GM18498 (cell line): ENCODE measurements around the gene FAM184A.
"Not testable (repeated sequence)": the region's sequence is repeated elsewhere in the genome, so short reads cannot be mapped to it uniquely, and the experiment has no call there.

Experiments
- ATAC-seq: cut with Tn5 transposase; IDR thresholded peaks from one replicate; pipeline ENCODE4 v1.9.1; 2021; ENCODE audit warnings: mild to moderate bottlenecking, moderate library complexity; ENCODE audit not compliant: unreplicated experiment

Gene FAM184A

DNA sequence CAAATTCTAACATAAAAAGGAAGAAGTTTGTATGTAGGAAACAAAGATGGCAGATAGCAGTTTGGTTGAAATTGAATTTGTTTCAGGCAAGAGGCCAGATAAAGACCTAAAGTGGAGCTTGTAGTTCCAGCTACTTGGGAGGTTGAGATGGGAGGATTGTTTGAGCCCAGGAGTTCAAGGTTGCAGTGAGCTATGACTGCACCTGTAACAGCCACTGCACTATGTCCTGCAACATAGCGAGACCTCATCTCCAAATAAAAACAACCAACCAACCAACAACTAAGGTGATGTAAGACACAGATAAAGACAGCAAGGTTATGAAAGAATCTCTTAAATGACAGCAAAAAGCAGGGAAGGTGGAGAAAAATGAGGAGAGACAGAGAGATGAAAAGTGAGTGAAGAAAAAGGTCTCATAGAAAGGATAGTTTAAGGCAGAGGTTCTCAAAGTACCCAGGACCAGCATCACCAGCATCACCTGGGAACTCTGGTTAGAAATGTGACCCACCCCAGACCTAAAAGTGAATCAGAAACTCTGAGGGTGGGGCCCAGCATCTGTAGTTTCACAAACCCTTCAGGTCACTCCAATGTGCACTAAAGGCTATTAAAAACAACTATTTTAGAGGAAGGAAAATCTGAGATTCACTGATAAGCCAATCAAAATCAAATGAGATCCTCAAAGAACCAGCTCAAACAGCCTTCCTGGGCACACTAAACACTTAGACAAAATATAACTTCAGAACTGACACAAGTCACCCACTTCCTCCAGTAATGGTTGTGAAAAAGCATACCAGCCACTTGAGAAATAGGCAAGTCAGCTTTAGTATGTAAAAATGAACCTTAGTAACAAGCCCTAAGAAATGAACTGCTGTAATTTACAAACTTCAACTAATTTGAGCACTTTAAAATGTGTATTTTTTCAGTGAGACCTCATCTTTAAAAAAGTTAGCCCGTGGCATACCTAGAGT, 57.6 kb downstream of the FAM184A start:
- no peak for ATAC-seq

DNA sequence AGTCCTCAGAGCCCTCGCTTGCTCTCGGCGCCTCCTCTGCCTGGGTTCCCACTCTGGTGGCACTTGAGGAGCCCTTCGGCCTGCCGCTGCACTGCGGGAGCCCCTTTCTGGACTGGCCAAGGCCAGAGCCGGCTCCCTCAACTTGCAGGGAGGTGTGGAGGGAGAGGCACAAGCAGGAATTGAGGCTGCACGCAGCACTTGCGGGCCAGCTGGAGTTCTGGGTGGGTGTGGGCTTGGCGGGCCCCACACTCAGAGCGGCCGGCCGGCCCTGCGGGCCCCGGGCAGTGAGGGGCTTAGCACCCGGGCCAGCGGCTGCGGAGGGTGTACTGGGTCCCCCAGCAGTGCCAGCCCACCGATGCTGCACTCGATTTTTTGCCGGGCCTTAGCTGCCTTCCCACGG, 63.3 kb downstream of the FAM184A start:
- ATAC-seq: not testable (repeated sequence)

DNA sequence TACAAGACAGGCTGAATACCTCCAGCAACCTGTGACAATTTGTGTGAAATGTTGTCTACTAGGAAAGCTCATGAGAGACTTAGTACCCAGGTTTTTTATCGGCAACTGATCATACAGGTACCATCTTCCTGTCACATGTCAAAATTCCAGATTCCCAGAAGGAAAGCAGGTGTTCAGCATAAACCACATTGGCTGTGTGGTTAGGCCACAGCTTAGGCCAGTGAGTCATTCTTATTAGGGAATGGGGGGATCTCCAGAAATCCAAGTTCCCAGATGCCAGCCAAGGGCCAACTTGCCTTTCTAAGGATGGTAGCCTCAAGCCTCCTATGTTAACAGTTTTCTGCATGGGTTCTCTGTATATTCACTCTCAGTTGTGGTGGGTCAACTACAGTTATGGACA, 65.9 kb downstream of the FAM184A start:
- ATAC-seq: no peak

- not testable (repeated sequence) for ATAC-seq
Observed at GRCh38 chr6:119009266-119009665, 69.2 kb downstream of the FAM184A start.

GRCh38 chr6:119006974-119007373, 71.5 kb downstream of the FAM184A start:
- no peak for ATAC-seq

GRCh38 chr6:119002069-119002468, 76.4 kb downstream of the FAM184A start:
- ATAC-seq: no peak

GRCh38 chr6:118999494-119000040, 78.9 kb downstream of the FAM184A start:
- no peak for ATAC-seq

DNA sequence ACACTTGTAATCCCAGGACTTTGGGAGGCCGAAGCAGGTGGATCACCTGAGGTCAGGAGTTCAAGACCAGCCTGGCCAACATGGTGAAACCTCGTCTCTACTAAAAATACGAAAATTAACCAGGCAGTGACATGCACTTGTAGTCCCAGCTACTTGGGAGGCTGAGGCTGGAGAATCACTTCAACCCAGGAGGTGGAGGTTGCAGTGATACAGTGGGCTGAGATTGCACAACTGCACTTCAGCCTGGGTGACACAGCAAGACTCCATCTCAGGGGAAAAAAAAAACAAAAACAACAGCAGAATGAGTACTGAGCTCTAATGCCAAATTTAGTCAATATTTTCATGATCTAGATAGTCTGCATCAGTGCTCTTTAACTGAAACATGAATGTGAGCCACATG, 81.0 kb downstream of the FAM184A start:
- not testable (repeated sequence) for ATAC-seq

- no peak for ATAC-seq
Observed at GRCh38 chr6:118996289-118996820, 82.1 kb downstream of the FAM184A start.

DNA sequence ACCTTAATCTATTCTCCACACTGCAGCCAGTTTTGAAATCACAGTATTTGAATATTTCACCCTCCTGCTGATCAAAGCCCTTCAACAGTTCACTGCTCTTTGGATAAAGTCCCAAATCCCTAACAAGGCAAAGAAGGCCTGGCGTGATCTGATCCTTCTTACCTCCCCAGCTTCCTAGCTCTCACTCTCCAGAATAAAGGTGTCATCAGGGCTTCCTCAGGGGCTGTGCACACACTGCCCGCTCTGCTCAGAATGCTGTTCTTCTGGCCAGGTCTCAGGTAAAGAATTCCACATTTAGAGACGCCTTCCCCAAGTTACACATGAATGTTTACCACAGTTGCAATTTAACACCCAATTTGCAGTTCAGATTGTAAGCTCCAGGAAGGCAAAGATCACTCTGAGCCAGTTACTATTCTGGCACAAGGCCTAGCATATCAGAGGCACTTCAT, 84.6 kb downstream of the FAM184A start:
- ATAC-seq: no peak

DNA sequence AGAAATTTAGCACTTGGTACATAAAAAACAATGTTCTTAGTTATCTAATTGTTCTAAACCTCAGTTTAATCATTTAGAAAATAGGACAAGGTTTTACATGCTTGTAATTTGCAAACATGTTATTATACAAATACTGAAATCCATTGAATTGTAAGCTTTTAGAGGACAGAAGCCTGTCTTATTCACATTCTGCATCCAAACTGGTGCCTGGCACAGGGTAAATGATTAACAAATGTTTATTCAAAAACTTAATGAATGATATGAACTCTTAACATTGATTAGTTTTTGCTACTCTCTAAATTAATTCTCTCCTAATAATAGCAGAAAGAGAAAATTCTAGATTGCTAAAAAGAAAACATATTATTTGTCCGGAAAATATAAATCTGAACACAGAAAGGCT, 85.1 kb downstream of the FAM184A start:
- no peak for ATAC-seq

- ATAC-seq: no peak
Observed at GRCh38 chr6:118992186-118992795, 86.2 kb downstream of the FAM184A start.

- ATAC-seq: no peak
Observed at GRCh38 chr6:118986312-118986711, 92.2 kb downstream of the FAM184A start.

DNA sequence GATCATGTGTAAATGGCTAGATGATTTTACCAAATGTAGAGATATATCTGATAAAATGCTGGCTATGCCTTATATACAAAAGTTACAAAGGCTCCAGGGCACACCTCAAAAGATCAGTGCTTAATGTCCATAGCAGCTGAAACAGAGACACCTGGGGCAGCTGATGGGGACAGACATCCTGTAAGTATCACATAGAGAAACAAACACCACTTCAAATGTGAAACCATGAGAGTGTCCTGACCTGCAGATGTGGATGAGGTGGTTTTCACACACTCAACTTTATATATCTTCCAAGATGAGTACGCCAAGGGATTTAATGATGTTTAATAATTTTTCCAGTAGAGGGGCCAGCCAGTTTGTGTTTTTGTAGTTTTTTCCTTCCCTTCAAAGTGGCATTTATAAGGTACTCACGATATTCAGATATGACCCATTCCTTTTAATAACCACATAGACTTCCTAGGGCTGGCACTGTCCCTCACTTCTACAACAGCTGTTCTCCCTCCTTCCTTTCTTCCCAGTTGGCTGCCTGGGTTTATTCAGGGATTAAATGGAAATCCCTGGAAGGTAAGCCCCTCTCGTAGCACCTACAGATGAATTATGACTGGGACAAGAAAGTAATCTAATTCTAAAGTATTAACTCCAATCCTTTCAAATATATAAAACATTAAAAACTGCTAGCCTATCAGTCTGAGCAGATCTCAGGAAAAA, 93.2 kb downstream of the FAM184A start:
- no peak for ATAC-seq

DNA sequence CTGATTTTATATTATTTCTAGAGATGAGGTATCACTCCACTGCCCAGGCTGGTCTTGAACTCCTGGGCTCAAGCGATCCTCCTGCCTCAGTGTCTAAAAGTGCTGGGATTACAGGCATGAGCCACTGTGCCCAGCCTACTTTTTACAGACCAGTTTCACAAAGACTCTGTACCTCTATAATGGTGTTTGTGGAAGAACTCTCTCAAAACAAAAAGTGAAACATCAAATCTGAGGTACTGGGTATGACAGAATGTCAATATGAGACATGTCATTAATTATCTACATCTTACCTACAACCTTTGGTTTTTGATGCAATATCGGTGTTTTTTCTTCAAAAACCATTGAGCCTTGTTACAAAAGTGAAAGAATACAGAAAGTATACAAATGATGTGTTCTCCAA, 94.1 kb downstream of the FAM184A start:
- ATAC-seq: no peak

DNA sequence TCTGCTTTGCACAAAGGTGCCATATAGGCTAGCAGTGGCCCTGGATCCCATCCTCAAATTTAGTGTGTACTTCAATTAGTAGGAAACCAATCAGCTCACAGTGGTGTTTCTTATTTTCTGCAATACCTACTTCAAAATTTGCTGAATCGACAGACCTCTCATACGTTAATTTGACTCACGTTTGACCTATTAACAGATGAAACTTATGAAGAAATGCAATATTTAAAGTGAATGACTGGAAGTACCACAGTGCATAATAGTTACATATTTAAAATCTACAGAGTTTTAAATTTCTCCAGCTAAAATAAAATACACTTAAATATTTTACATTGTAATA, 95.9 kb downstream of the FAM184A start:
- ATAC-seq: no peak

GRCh38 chr6:118981884-118982574, 96.4 kb downstream of the FAM184A start:
- ATAC-seq: no peak

- no peak for ATAC-seq
Observed at GRCh38 chr6:118980063-118980462, 98.4 kb downstream of the FAM184A start.

DNA sequence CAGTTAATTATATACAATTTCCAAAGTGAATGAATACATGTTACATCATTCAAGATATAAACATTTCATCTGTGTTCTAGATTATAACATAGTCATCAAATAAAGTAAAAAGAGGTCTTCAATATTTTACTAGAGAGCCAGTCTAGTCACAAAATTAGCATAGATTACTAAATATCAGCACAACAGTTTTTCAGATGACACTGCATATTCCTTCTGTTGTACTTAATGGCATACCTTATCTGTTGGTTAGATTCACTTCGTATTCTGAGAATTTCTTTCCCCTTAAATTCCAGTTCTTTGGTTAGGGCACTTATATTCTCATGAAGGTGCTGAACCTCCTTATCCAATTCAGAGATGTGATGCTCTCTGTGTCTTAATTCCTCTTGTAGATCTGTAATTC, 103.7 kb downstream of the FAM184A start:
- ATAC-seq: no peak

GRCh38 chr6:118971682-118972081, 106.8 kb downstream of the FAM184A start:
- ATAC-seq: no peak
